C4-2B (cell line): ENCODE results near the gene GBE1.

Source experiments
- ZFX ChIP-seq: fragments of 450-650 bp; IDR thresholded peaks from 2 replicates; pipeline ENCODE4 v1.6.1; 2017
- TF ChIP-seq, protein P1 (sequence below): fragments of 450-650 bp; conservative IDR thresholded peaks from 2 replicates; pipeline ENCODE4 v1.5.1; 2017; ENCODE audit warnings: mild to moderate bottlenecking

DNA sequence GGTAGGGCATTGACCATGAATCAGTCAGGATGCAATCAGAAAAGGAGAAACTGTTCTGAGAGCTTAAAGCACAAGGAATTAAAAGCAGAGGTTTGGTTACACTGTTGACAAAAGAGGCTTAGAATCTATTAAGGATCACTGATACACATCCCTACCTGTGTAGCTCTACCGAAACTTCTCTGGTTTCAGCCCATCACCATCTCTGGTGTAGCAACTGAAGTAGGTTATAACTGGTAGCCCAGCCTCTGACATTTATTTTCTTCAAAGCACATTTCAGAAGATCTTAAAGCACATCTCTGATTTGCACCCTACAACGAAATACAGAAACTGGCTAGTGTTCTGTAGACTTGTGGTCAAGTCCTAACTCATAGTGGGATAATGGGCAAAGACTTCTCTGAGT lies 283.7 kb downstream of the GBE1 start:
- TF ChIP-seq, protein P1, sequence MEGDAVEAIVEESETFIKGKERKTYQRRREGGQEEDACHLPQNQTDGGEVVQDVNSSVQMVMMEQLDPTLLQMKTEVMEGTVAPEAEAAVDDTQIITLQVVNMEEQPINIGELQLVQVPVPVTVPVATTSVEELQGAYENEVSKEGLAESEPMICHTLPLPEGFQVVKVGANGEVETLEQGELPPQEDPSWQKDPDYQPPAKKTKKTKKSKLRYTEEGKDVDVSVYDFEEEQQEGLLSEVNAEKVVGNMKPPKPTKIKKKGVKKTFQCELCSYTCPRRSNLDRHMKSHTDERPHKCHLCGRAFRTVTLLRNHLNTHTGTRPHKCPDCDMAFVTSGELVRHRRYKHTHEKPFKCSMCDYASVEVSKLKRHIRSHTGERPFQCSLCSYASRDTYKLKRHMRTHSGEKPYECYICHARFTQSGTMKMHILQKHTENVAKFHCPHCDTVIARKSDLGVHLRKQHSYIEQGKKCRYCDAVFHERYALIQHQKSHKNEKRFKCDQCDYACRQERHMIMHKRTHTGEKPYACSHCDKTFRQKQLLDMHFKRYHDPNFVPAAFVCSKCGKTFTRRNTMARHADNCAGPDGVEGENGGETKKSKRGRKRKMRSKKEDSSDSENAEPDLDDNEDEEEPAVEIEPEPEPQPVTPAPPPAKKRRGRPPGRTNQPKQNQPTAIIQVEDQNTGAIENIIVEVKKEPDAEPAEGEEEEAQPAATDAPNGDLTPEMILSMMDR, result no peak
- TF ChIP-seq ZFX, result no peak
